Body of pancreas (tissue), 4 donors: ENCODE results near the gene MAP2K1.

ENCODE experiments used
- CTCF ChIP-seq, 7 experiments: fragments of 450-650 bp in 4 of 7; fragments of 200-600 bp in 3 of 7; sonication (generic) in 3 of 7; IDR thresholded peaks; one replicate each; pipeline ENCODE4 v1.5.1; 2016 to 2019; ENCODE audit warnings: antibody characterized with exemption in 7 of 7
- POLR2A ChIP-seq, 3 donors: fragments of 450-650 bp; IDR thresholded peaks; one replicate each; pipeline ENCODE4 v1.6.1; 2016; ENCODE audit warnings: antibody characterized with exemption in 3 of 3, mild to moderate bottlenecking in 2 of 3

GRCh38 chr15:66404532-66404931 lies 17.8 kb downstream of the MAP2K1 start:
- TF ChIP-seq POLR2A (IDR thresholded peaks at IDR 0.05), result no peak
- peak in 4 of 7 experiments; percentile 16 to 42 (median 20) for TF ChIP-seq CTCF (IDR thresholded peaks at IDR 0.05)
